Measurements from ENCODE around the gene STX16. TPM values are rescaled to one million over a fixed set of nuclear protein-coding genes. Genes with fewer than 3 reads are reported as not detected.

Gene STX16
- total and polyA plus RNA-seq, 2 donors (not counting 1 experiment from before 2014, with no cell fraction given): 39.3 to 64.9 TPM

DNA sequence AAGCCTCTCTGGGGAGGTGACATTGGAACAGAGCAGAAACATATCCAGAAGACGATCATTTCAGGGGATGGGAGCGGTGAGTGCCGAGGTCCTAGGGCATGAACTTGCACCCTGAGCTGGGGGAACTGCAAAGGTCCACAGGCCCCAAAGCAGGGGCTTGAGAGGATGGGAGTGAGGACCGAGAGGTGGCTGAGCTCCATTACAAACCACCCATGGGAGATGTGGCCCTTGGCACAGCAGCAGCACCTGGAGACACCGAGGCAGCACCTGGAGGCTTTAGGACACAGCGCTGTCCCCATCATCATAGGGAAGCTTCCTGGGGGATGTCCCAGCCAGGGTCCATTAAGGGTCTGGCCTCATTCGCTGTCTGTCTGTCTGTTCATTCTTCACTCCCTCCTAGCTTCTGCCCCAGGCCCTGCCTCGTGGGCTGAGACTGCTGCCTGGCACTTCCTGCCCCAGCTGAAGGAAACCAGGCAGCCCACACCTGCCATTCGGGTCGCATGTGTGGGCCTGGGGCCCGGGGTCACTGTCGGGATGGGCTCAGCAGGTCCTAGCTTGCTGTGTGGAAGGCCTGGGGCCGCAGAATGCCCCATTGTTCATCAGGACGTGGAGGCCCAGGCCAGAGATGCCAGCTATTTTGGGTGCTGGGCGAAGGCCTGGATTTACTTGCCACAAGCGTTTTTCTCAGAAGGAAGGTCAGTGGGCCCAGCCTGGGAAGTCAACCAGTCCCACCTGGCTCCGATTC lies 42.8 kb upstream of the STX16 start:
- H3K9ac ChIP-seq (ENCODE audit: insufficient read depth, low read length): no peak overlapping the region
- no peak for DNase-seq (ENCODE audit: low read depth in 2 of 2)
- no peak overlapping the region for H3K27ac ChIP-seq (ENCODE audit: insufficient read depth, low read length)
- H3K27me3 ChIP-seq (ENCODE audit: control insufficient read depth, insufficient read depth, low read length): no peaks in the 10 kb centered on the region
- no peak overlapping the region for H3K4me2 ChIP-seq (ENCODE audit: extremely low read depth, insufficient read depth, low read length)
- no peaks in the 10 kb centered on the region for H3K79me2 ChIP-seq (ENCODE audit: control insufficient read depth, insufficient read depth, low read length)
- no peak overlapping the region for H3K4me3 ChIP-seq (replicated peaks in 1 of 4; ENCODE audit: control extremely low read depth in 1 of 4, insufficient read depth in 1 of 4, low read depth in 3 of 4, low read length in 4 of 4)
- no peaks in the 10 kb centered on the region for H4K20me1 ChIP-seq (ENCODE audit: control insufficient read depth, extremely low read depth, insufficient read depth, low read length)
- H3K9me3 ChIP-seq (ENCODE audit: control insufficient read depth, insufficient read depth, low read depth, low read length): no peaks in the 10 kb centered on the region
- H3K36me3 ChIP-seq (ENCODE audit: control insufficient read depth, insufficient read depth, low read length): no peaks in the 10 kb centered on the region
- no peak for TF ChIP-seq EZH2 (IDR thresholded peaks at IDR 0.05; ENCODE audit: low read length, missing control alignments)
- TF ChIP-seq, protein P1, sequence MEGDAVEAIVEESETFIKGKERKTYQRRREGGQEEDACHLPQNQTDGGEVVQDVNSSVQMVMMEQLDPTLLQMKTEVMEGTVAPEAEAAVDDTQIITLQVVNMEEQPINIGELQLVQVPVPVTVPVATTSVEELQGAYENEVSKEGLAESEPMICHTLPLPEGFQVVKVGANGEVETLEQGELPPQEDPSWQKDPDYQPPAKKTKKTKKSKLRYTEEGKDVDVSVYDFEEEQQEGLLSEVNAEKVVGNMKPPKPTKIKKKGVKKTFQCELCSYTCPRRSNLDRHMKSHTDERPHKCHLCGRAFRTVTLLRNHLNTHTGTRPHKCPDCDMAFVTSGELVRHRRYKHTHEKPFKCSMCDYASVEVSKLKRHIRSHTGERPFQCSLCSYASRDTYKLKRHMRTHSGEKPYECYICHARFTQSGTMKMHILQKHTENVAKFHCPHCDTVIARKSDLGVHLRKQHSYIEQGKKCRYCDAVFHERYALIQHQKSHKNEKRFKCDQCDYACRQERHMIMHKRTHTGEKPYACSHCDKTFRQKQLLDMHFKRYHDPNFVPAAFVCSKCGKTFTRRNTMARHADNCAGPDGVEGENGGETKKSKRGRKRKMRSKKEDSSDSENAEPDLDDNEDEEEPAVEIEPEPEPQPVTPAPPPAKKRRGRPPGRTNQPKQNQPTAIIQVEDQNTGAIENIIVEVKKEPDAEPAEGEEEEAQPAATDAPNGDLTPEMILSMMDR (conservative IDR thresholded peaks at IDR 0.05 in 1 of 2, IDR thresholded peaks at IDR 0.05 in 1 of 2; ENCODE audit: low read depth in 1 of 2, low read length in 2 of 2): no peak
- H2AFZ ChIP-seq (ENCODE audit: low read length): no peak overlapping the region
- no peaks in the 10 kb centered on the region for H3K4me1 ChIP-seq (ENCODE audit: control insufficient read depth, extremely low read depth, insufficient read depth, low read length)

DNA sequence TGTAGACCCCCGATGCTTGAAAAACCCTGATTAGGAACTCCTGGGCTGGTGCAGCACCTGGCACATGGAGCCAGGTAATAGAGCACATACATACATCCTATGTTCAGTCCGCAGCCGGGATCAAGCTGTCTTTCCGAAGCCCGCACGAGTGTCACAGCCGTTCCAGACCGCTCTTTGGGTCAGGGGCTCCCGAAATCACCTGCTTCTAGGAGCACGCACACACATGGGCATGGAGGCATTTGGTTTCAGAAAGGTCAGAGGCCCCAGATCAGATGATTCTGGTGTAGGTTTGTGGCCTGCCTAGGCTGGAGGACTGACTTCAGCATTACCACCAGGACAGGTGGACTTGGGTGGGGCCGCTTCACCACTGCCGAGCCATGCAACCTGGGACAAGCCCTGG lies 42.1 kb upstream of the STX16 start:
- no peak for DNase-seq (ENCODE audit: low read depth in 2 of 2)
- no peak overlapping the region for H3K4me2 ChIP-seq (ENCODE audit: extremely low read depth, insufficient read depth, low read length)
- no peaks in the 10 kb centered on the region for H3K4me1 ChIP-seq (ENCODE audit: control insufficient read depth, extremely low read depth, insufficient read depth, low read length)
- H3K36me3 ChIP-seq (ENCODE audit: control insufficient read depth, insufficient read depth, low read length): no peaks in the 10 kb centered on the region
- TF ChIP-seq, protein P1 (conservative IDR thresholded peaks at IDR 0.05 in 1 of 2, IDR thresholded peaks at IDR 0.05 in 1 of 2; ENCODE audit: low read depth in 1 of 2, low read length in 2 of 2): no peak
- no peak for TF ChIP-seq EZH2 (IDR thresholded peaks at IDR 0.05; ENCODE audit: low read length, missing control alignments)
- H3K9ac ChIP-seq (ENCODE audit: insufficient read depth, low read length): no peak overlapping the region
- no peaks in the 10 kb centered on the region for H3K79me2 ChIP-seq (ENCODE audit: control insufficient read depth, insufficient read depth, low read length)
- no peaks in the 10 kb centered on the region for H3K9me3 ChIP-seq (ENCODE audit: control insufficient read depth, insufficient read depth, low read depth, low read length)
- H4K20me1 ChIP-seq (ENCODE audit: control insufficient read depth, extremely low read depth, insufficient read depth, low read length): no peaks in the 10 kb centered on the region
- no peak overlapping the region for H3K4me3 ChIP-seq (replicated peaks in 1 of 4; ENCODE audit: control extremely low read depth in 1 of 4, insufficient read depth in 1 of 4, low read depth in 3 of 4, low read length in 4 of 4)
- H2AFZ ChIP-seq (ENCODE audit: low read length): no peak overlapping the region
- no peak overlapping the region for H3K27ac ChIP-seq (ENCODE audit: insufficient read depth, low read length)
- no peaks in the 10 kb centered on the region for H3K27me3 ChIP-seq (ENCODE audit: control insufficient read depth, insufficient read depth, low read length)

DNA sequence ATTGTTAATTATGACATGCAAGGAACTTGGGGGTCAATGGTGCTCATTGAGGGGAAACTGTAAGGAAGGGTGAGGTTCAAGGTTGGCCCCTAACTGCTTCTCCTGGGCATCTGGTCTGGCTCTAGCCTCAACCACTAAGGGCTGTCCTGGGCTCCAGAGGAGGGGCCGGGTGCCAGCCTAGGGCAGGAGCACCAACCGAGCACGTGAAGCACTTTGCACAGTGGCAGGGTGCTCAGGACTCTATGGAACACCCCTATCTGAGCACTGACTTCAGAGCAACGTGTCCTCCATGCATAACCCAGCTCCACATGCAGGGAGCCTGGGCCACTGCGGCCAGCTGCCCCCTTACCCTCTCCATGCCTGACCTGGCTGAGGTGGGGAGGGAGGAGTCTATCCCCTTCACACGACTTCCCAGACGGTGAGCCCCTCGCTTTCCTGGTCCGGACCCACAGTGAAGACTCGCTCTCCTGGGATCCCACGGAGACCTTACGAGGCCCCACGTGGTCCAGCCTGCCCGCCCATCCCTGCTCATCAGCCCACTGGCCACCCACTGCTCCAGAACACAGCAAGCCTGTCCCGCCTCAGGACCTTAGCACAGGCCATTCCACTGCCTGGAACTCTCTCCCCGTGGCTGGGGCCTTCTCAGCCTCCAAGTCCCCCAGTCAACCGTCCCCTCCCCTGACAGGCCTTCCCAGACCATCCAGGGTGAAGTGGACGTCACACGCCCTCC lies 40.8 kb upstream of the STX16 start:
- no peak overlapping the region for H3K9ac ChIP-seq (ENCODE audit: insufficient read depth, low read length)
- no peaks in the 10 kb centered on the region for H3K27me3 ChIP-seq (ENCODE audit: control insufficient read depth, insufficient read depth, low read length)
- H3K79me2 ChIP-seq (ENCODE audit: control insufficient read depth, insufficient read depth, low read length): no peaks in the 10 kb centered on the region
- no peaks in the 10 kb centered on the region for H3K36me3 ChIP-seq (ENCODE audit: control insufficient read depth, insufficient read depth, low read length)
- TF ChIP-seq, protein P1 (conservative IDR thresholded peaks at IDR 0.05 in 1 of 2, IDR thresholded peaks at IDR 0.05 in 1 of 2; ENCODE audit: low read depth in 1 of 2, low read length in 2 of 2): no peak
- no peak for TF ChIP-seq EZH2 (IDR thresholded peaks at IDR 0.05; ENCODE audit: low read length, missing control alignments)
- no peaks in the 10 kb centered on the region for H3K4me1 ChIP-seq (ENCODE audit: control insufficient read depth, extremely low read depth, insufficient read depth, low read length)
- H3K4me2 ChIP-seq (ENCODE audit: extremely low read depth, insufficient read depth, low read length): no peak overlapping the region
- H3K27ac ChIP-seq (ENCODE audit: insufficient read depth, low read length): no peak overlapping the region
- H4K20me1 ChIP-seq (ENCODE audit: control insufficient read depth, extremely low read depth, insufficient read depth, low read length): no peaks in the 10 kb centered on the region
- H3K4me3 ChIP-seq (replicated peaks in 1 of 4; ENCODE audit: control extremely low read depth in 1 of 4, insufficient read depth in 1 of 4, low read depth in 3 of 4, low read length in 4 of 4): no peak overlapping the region
- H3K9me3 ChIP-seq (ENCODE audit: control insufficient read depth, insufficient read depth, low read depth, low read length): no peaks in the 10 kb centered on the region
- H2AFZ ChIP-seq (ENCODE audit: low read length): no peak overlapping the region
- no peak for DNase-seq (ENCODE audit: low read depth in 2 of 2)
